Neural crest cell (in vitro differentiated cells): ENCODE results near the gene YBX2. TPM values are rescaled to one million over a fixed set of nuclear protein-coding genes. Genes with fewer than 3 reads are reported as not detected.
A peak's percentile ranks its signal among the peaks of the same experiment; 100 is the strongest.

ENCODE experiments used
- DNase-seq: peaks from one replicate; pipeline ENCODE4 v3.0.0; 2021; ENCODE audit warnings: low read depth, mixed read lengths, low spot score
- H3K27ac Mint-ChIP-seq: one replicate; pipeline ENCODE4 v1.8.0; 2021; ENCODE audit warnings: mild to moderate bottlenecking, mixed read lengths; ENCODE audit not compliant: unreplicated experiment
- H3K27me3 Mint-ChIP-seq: 2 replicates; pipeline ENCODE4 v1.8.0; 2021; ENCODE audit warnings: low read depth, mild to moderate bottlenecking, mixed read lengths
- H3K36me3 Mint-ChIP-seq: 2 replicates; pipeline ENCODE4 v1.8.0; 2021; ENCODE audit warnings: low read depth, mild to moderate bottlenecking, mixed read lengths
- H3K4me1 Mint-ChIP-seq: 2 replicates; pipeline ENCODE4 v1.8.0; 2021; ENCODE audit warnings: mixed read lengths
- H3K4me3 Mint-ChIP-seq: one replicate; pipeline ENCODE4 v1.8.0; 2021; ENCODE audit warnings: mild to moderate bottlenecking, mixed read lengths
- H3K9me3 Mint-ChIP-seq: 2 replicates; pipeline ENCODE4 v1.8.0; 2021; ENCODE audit warnings: mixed read lengths
- total RNA-seq: library from RNA; stranded (reverse); gene quantifications from 2 replicates; pipeline ENCODE4 v1.2.1, GENCODE V29; 2021
- TF ChIP-seq, protein P1 (sequence below): fragments of 200-600 bp; sonication (generic); conservative IDR thresholded peaks from 2 replicates; pipeline ENCODE4 v1.5.0; 2021; ENCODE audit warnings: antibody characterized with exemption, mild to moderate bottlenecking

The YBX2 gene
- total RNA-seq, 1 donor from 2014 or later, result 0.54 TPM

DNA sequence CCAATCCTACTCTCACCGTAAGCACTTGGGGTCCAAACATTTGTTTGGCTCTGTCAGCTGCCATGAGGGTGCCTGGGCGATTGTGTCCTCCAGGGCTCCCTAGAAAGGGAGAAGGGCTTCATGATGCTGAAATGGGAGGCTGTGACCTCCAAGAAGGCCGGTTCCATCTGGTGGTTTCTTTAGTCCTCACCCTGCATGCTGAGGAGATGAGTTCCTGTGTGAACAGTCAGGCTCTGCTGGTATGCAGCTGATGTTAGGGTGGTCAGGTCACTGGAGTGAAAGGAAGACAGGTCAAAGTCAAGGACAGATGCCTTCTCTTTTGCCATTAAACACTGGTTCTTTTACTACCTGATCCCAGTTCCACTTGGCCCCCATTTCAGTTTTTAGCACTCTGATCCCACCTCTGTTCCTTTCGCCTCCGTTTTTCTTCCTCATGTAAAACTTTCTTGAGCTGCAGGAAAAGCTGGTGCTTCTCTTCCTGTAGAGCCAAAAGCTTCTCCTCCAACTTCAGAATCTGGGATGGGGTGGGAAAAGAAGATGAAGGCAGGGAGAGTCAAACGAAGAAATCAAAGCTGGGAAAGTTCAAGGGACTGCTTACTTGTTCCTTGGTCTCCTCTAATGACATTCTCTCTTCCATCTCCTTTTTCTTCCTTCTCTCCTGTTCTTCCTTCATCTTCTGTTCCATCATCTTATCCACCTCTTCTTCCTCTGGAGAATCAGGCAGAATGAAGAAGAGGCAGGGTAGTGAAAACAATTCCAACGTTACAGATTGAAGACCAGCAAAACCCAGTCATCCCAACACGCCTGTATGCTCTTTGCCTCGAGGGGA lies 19.7 kb upstream of the YBX2 start:
- TF ChIP-seq, protein P1, sequence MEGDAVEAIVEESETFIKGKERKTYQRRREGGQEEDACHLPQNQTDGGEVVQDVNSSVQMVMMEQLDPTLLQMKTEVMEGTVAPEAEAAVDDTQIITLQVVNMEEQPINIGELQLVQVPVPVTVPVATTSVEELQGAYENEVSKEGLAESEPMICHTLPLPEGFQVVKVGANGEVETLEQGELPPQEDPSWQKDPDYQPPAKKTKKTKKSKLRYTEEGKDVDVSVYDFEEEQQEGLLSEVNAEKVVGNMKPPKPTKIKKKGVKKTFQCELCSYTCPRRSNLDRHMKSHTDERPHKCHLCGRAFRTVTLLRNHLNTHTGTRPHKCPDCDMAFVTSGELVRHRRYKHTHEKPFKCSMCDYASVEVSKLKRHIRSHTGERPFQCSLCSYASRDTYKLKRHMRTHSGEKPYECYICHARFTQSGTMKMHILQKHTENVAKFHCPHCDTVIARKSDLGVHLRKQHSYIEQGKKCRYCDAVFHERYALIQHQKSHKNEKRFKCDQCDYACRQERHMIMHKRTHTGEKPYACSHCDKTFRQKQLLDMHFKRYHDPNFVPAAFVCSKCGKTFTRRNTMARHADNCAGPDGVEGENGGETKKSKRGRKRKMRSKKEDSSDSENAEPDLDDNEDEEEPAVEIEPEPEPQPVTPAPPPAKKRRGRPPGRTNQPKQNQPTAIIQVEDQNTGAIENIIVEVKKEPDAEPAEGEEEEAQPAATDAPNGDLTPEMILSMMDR, result no peak
- H3K9me3 Mint-ChIP-seq, result no peaks in the 10 kb centered on the region
- H3K4me3 Mint-ChIP-seq, result peak overlapping the region; percentile 99
- H3K4me1 Mint-ChIP-seq, result peaks cover 51% of the 10 kb centered on the region
- no peak for DNase-seq
- H3K27me3 Mint-ChIP-seq, result peaks cover 9% of the 10 kb centered on the region
- peak overlapping the region; percentile 32 for H3K27ac Mint-ChIP-seq
- H3K36me3 Mint-ChIP-seq, result peaks cover 29% of the 10 kb centered on the region

DNA sequence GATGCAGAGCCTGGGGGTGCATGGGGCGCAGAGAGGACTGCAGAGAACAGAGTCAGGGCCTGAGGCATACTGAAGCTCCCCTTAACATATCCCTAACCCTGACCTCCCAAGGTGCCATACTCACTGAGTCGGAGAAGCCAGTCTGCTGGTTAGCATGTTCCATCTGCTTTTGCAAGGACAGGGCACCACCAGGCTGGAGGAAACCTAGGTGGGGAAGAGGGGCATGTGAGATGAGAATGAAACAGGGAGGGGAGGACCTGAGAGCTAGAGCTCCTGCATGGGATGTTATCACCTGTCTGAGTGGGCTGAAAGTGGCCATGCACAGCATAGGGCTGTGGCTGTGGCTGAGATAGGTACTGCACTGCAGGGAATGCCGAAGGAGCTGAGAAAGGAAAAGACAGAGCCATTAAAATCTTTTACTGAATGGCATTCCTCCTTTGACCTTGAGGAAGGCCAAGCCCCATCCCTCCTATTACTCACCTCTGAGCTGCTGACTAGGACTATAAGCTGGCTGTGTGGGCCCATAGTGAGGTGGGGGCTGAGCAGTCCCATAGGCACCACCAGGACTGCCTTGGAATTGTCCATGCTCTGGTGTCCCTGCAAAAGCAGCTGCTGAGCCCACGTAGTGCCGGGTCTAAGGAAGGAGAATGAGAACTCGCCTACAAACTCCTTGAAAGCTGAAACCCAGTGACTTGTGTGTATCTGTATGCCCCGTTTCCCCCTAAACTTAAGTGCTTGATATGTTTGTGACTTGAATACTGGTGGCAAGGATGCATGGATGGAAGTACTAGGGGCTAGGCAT lies 18.9 kb upstream of the YBX2 start:
- Mint-ChIP-seq H3K9me3 (no peaks in the 10 kb centered on the region), H3K27me3 (peaks cover 13% of the 10 kb centered on the region), H3K4me1 (peaks cover 57% of the 10 kb centered on the region), H3K4me3 (peak overlapping the region; percentile 99), H3K36me3 (peaks cover 32% of the 10 kb centered on the region), H3K27ac (peak overlapping the region; percentile 86)
- TF ChIP-seq, protein P1, result peak; percentile 49
- no peak for DNase-seq

DNA sequence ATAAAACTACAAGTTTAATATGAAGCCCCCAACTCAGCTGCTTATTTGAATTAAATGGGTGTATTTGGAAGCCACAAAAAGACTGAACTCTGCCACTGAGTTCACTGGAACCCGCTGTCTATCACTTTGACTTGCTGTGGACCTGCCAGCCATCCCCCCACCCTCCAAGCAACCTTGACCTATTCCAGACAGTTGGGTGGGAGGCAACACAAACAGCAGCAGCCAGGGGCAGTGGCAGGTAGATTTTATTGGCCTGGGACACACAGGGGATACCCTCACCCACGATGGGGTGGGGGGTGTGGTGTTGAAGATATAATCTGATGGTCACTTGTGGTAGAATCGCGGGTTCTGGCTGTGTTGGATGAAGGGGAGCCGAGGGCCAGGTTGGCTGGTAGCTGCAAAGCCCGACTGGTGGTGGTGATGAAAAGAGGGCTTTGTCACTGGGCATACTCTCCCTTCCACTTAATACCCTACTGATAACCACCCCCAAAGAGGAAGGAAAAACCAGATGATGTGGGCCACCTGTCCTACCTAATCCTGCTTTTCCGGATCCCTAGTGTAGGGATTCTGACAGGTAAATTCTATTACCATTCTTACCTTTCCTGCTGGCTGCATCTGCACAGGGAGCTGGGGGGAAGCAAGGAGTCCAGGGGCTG lies 18.1 kb upstream of the YBX2 start:
- peak overlapping the region; percentile 99 for H3K4me3 Mint-ChIP-seq
- H3K27me3 Mint-ChIP-seq, result peaks cover 13% of the 10 kb centered on the region
- DNase-seq, result no peak
- no peaks in the 10 kb centered on the region for H3K9me3 Mint-ChIP-seq
- H3K4me1 Mint-ChIP-seq, result peaks cover 57% of the 10 kb centered on the region
- peak overlapping the region; percentile 86 for H3K27ac Mint-ChIP-seq
- TF ChIP-seq, protein P1, result no peak
- peaks cover 32% of the 10 kb centered on the region for H3K36me3 Mint-ChIP-seq

DNA sequence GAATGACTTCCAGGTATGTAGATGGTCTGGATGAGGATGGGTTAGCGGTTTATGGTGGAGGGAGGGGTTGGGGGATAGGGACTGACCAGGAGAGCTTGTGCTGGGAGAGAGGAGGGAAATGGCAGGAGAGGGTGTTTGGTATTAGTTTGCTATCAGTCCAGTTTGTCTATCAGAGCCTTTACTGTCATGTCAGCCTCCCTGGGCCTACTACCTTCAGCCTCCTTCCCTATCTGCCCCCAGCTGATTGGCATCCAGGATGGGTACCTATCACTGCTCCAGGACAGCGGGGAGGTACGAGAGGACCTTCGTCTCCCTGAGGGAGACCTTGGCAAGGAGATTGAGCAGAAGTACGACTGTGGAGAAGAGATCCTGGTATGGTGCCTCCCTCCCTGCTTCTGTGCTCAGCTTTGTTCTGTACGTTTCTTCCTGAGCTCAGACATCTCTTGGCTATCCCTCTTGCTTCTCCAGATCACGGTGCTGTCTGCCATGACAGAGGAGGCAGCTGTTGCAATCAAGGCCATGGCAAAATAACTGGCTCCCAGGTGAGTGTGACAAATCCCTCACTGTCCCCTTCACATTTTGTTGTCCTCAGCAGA lies 16.8 kb upstream of the YBX2 start:
- Mint-ChIP-seq H3K27ac (no peak overlapping the region), H3K27me3 (peaks cover 10% of the 10 kb centered on the region), H3K4me1 (peaks cover 63% of the 10 kb centered on the region), H3K9me3 (no peaks in the 10 kb centered on the region), H3K36me3 (peaks cover 32% of the 10 kb centered on the region), H3K4me3 (peak overlapping the region; percentile 99)
- TF ChIP-seq, protein P1, result no peak
- no peak for DNase-seq

DNA sequence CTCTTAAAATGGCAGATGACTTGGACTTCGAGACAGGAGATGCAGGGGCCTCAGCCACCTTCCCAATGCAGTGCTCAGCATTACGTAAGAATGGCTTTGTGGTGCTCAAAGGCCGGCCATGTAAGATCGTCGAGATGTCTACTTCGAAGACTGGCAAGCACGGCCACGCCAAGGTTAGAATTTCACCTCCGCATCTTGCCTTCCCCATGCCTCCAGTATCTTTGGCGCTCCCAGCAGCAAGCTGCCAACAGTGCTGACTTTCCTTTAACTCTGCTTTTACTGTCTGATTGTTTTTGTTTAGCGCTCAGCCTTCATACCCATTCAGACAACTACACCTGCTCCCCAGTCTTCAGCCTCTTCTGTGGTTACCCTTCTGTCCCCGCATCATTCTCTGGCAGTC lies 15.2 kb upstream of the YBX2 start:
- Mint-ChIP-seq H3K27me3 (peaks cover 10% of the 10 kb centered on the region), H3K36me3 (peaks cover 32% of the 10 kb centered on the region), H3K9me3 (no peaks in the 10 kb centered on the region), H3K4me3 (peak overlapping the region; percentile 99), H3K4me1 (peaks cover 62% of the 10 kb centered on the region), H3K27ac (no peak overlapping the region)
- TF ChIP-seq, protein P1, result no peak
- no peak for DNase-seq
